ENCODE measurements around the gene BTLA. TPM values are rescaled to one million over a fixed set of nuclear protein-coding genes. Genes with fewer than 3 reads are reported as not detected.

Gene BTLA
- total and polyA plus RNA-seq, 10 of the 15 experiments (the other 5 are each of a cell fraction or from before 2014, with no cell fraction given) = 55.4 to 134 (median 84.2) TPM

- WGBS (ENCODE audit: insufficient coverage, insufficient replicate concordance, low lambda C conversion rate, missing lambda C conversion rate) = 0% methylated on average over 1 of the region's 1 CpG
- no peak overlapping the region for H3K9ac ChIP-seq (ENCODE audit: control insufficient read depth, insufficient read depth, low read length)
- CTCF ChIA-PET = interaction anchor here (0.6 to 2.8 kb wide), 9 partner anchors 11 to 53 kb away, joined by 3 to 11 read pairs (median 3); no protein-coding TSS in a partner anchor
- no peak overlapping the region for H3K4me2 ChIP-seq (ENCODE audit: control insufficient read depth, insufficient read depth)
- H3K27ac ChIP-seq (ENCODE audit: control insufficient read depth, insufficient read depth) = peak overlapping the region; percentile 43
- no peak overlapping the region for H2AFZ ChIP-seq (ENCODE audit: control insufficient read depth, low read depth, low read length)
- peaks cover 50% of the 10 kb centered on the region for H3K4me1 ChIP-seq (ENCODE audit: control insufficient read depth, insufficient read depth, low read length)
- POLR2A ChIA-PET = interaction anchor here (1.1 kb wide), 1 partner anchor 17 kb away, joined by 3 read pairs; no protein-coding TSS in a partner anchor
- no peaks in the 10 kb centered on the region for H3K27me3 ChIP-seq (replicated peaks in 1 of 2; ENCODE audit: control insufficient read depth in 2 of 2, insufficient read depth in 2 of 2, low read length in 1 of 2)
- peaks cover 21% of the 10 kb centered on the region for H3K9me3 ChIP-seq (replicated peaks; ENCODE audit: control insufficient read depth, insufficient read depth, low read length)
- SMC1A ChIA-PET (ENCODE audit: uncharacterized antibody, unreplicated experiment) = interaction anchor here (0.6 to 7.2 kb wide), 13 partner anchors 10 to 145 kb away, joined by 3 to 93 read pairs (median 17); partner anchors contain the start of genes BTLA and CD200
- DNase-seq (ENCODE audit: low read depth, low spot score) (no peak), FAIRE-seq (no peak), ATAC-seq (no peak)
- BruUV-seq (replicated peaks) = no TSS peak
- TF ChIP-seq, protein P1, sequence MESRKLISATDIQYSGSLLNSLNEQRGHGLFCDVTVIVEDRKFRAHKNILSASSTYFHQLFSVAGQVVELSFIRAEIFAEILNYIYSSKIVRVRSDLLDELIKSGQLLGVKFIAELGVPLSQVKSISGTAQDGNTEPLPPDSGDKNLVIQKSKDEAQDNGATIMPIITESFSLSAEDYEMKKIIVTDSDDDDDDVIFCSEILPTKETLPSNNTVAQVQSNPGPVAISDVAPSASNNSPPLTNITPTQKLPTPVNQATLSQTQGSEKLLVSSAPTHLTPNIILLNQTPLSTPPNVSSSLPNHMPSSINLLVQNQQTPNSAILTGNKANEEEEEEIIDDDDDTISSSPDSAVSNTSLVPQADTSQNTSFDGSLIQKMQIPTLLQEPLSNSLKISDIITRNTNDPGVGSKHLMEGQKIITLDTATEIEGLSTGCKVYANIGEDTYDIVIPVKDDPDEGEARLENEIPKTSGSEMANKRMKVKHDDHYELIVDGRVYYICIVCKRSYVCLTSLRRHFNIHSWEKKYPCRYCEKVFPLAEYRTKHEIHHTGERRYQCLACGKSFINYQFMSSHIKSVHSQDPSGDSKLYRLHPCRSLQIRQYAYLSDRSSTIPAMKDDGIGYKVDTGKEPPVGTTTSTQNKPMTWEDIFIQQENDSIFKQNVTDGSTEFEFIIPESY (IDR thresholded peaks at IDR 0.05) = no peak
- no peak for TF ChIP-seq SKIL (IDR thresholded peaks at IDR 0.05; ENCODE audit: low read depth, poor library complexity, severe bottlenecking)
- TF ChIP-seq PBX3 (IDR thresholded peaks at IDR 0.05; ENCODE audit: insufficient replicate concordance, low read depth, low read length) = no peak
- no peak for TF ChIP-seq CEBPZ (IDR thresholded peaks at IDR 0.05; ENCODE audit: low read depth, low read length)
- no peak for TF ChIP-seq MXI1 (IDR thresholded peaks at IDR 0.05; ENCODE audit: low read depth, low read length)
- TF ChIP-seq, protein P2, sequence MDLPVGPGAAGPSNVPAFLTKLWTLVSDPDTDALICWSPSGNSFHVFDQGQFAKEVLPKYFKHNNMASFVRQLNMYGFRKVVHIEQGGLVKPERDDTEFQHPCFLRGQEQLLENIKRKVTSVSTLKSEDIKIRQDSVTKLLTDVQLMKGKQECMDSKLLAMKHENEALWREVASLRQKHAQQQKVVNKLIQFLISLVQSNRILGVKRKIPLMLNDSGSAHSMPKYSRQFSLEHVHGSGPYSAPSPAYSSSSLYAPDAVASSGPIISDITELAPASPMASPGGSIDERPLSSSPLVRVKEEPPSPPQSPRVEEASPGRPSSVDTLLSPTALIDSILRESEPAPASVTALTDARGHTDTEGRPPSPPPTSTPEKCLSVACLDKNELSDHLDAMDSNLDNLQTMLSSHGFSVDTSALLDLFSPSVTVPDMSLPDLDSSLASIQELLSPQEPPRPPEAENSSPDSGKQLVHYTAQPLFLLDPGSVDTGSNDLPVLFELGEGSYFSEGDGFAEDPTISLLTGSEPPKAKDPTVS (IDR thresholded peaks at IDR 0.05; ENCODE audit: low read depth, low read length) = no peak
- no peak for TF ChIP-seq SRF (IDR thresholded peaks at IDR 0.05; ENCODE audit: low read depth in 2 of 2, low read length in 2 of 2)
- TF ChIP-seq GATAD2B (conservative IDR thresholded peaks at IDR 0.05; ENCODE audit: low read depth) = no peak
- no peak for TF ChIP-seq SUZ12 (IDR thresholded peaks at IDR 0.05; ENCODE audit: unreplicated experiment)
- no peak for TF ChIP-seq ATF7 (IDR thresholded peaks at IDR 0.05; ENCODE audit: low read depth)
- peaks cover 29% of the 10 kb centered on the region for H3K79me2 ChIP-seq (ENCODE audit: control insufficient read depth, insufficient read depth, low read length)
- peaks cover 5 to 46% of the 10 kb centered on the region in 2 experiments for H3K36me3 ChIP-seq (ENCODE audit: control insufficient read depth in 2 of 2, insufficient read depth in 2 of 2, low read length in 1 of 2)
- intact Hi-C loops (cut with micrococcal nuclease; ENCODE audit: unreplicated experiment) (no loop called here), in situ Hi-C loops (cut with MboI) (no loop called here)
- no peak overlapping the region for H3K4me3 ChIP-seq
- RAD21 ChIA-PET (ENCODE audit: unreplicated experiment) = interaction anchor here (0.6 to 15.4 kb wide), 7 partner anchors 17 to 350 kb away, joined by 3 to 262 read pairs (median 8); partner anchors contain the start of gene BTLA
- no peaks in the 10 kb centered on the region for H4K20me1 ChIP-seq (ENCODE audit: control insufficient read depth, insufficient read depth)
Measured at GRCh38 chr3:112466020-112466419, 33.3 kb downstream of the BTLA start.
